ENCODE results near the gene L3MBTL1.
"Not testable (repeated sequence)": the region's sequence is repeated elsewhere in the genome, so short reads cannot be mapped to it uniquely, and the experiment has no call there.

Gene L3MBTL1

GRCh38 chr20:43560974-43561373 is 53.5 kb downstream of the L3MBTL1 start:
- no peak for DNase-seq (ENCODE audit: low read depth)

- no peak for DNase-seq (ENCODE audit: low read depth)
Measured at GRCh38 chr20:43563429-43563828, 55.9 kb downstream of the L3MBTL1 start.

DNA sequence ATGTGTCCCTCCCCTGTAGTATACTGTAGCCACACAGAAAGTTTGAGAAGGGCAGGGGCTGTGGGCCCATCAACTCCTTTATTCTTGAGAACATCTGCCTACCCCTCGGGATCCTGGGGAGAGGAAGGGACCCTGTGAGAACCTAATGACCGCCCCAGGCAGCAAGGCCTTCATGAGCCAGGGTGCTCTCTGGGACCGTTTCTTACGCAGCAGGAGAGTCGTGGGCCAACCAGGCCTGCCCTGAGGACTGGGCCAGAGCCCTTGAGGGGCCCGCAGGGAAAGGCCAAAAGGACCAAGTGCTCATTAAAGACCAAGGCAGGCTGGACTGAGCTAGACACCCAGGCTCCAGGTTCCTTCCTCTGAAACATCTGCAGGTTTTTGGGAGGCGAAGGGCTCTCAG is 56.5 kb downstream of the L3MBTL1 start:
- no peak for DNase-seq (ENCODE audit: low read depth)

DNA sequence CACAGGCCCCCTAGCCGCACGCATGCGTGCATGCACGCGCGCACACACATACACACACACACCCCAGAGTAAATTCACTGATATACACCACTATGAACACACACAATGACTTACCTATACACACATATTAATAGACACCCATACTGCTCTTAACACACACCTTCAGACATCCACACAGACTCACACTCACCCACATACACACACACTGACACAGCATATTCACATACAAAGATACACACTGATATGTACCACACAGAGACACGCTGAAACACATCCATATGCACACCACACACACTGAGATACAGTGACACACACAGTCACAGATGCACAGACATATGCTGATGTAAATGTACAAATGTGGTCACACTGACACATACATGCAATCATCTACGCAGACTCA is 57.0 kb downstream of the L3MBTL1 start:
- DNase-seq (ENCODE audit: low read depth), result no peak

DNA sequence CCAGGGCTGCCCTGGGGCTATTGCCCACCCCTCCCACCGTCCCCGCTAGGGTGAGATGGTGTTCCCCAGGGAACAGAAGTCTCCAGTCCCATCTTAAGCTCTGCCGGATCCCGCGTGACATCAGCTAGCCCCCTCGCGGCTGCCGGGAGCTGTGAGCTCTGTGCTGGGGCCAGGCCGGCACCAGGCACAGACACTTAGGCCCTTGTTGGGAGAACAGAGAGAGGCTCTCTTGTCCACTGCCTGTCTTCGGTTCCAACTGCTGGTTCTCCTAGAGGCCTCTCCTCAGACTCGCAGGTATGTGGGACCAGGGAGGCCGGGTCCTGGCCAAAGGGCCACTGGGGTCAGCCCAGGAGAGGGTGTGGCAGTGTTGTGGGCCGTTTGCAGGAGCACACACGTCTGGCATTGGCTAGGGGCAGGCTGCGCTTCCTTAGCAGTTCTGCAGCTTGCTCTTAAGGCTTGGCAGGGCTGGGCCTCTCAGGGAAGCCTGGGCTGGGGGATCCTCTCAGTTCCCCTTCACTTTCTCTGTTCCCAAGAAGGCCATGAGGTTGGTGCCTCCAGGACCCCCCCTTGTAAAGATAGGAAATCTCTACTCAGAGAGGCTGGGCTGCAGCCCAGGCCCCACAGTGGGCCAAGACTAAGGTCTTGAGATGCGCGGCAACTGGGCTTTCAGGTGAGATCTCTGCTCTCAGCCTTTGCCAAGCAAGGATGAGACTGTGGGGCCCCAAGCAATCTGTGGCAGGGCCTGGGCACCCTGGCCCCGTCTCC is 57.7 kb downstream of the L3MBTL1 start:
- no peak for DNase-seq (ENCODE audit: low read depth)

GRCh38 chr20:43565758-43566104 is 58.2 kb downstream of the L3MBTL1 start:
- DNase-seq (ENCODE audit: low read depth), result no peak

- DNase-seq (ENCODE audit: low read depth), result no peak
Measured at GRCh38 chr20:43567477-43567876, 60.0 kb downstream of the L3MBTL1 start.

DNA sequence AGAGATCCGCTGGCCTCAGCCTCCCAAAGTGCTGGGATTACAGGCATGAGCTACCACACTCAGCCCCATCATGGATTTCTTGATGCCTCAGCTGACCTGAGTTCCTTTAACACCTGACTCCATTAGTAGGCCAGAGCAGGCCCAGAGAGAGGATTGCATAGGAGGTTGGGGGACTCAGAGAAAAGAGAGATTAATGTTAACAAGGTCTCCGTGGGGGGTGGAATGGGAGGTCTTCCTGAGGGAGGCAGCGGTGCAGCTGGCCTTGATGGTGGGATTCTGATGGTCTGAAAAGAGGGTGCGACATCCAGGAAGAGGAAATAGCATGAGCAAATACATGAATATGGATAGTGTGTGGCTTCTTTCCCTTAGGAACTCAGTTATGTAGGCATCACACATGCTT is 61.2 kb downstream of the L3MBTL1 start:
- no peak for DNase-seq (ENCODE audit: low read depth)

GRCh38 chr20:43569282-43569681 is 61.8 kb downstream of the L3MBTL1 start:
- no peak for DNase-seq (ENCODE audit: low read depth)

GRCh38 chr20:43570496-43570895 is 63.0 kb downstream of the L3MBTL1 start:
- no peak for DNase-seq (ENCODE audit: low read depth)

GRCh38 chr20:43571310-43571709 is 63.8 kb downstream of the L3MBTL1 start:
- DNase-seq (ENCODE audit: low read depth), result no peak

GRCh38 chr20:43571771-43572170 is 64.3 kb downstream of the L3MBTL1 start:
- DNase-seq (ENCODE audit: low read depth), result no peak

DNA sequence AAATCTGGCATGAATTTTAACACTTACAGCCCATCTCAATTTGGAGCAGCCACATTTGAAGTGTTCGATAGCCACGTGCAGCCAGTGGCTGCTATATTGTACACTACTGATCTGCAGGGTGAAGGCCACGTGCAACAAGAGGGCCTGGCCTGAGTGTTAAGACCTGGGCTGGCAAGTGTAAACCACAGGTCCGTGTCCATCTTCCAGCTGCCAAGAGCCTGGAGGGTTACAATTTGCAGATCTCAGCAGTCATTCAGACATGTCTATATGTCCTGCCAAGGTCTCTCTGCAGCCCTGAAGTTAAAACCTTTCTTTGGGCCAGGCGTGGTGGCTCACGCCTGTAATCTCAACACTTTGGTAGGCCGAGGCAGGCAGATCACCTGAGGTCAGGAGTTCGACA is 65.4 kb downstream of the L3MBTL1 start:
- DNase-seq (ENCODE audit: low read depth), result no peak

DNA sequence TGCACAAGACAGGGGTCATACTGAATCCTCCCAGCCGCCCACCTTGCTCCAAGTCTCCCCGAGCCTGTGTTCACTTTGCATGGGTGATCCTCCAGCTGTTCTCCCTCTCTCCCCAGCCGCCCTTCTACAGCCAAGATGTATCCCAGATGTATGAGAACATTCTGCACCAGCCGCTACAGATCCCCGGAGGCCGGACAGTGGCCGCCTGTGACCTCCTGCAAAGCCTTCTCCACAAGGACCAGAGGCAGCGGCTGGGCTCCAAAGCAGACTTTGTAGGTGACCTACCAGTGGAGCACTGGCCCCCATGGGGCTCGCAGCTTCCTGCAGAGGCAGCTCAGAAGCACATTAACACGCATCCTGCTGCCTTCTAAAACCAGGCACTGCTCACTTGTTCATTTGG is 68.6 kb downstream of the L3MBTL1 start:
- no peak for DNase-seq (ENCODE audit: low read depth)

DNA sequence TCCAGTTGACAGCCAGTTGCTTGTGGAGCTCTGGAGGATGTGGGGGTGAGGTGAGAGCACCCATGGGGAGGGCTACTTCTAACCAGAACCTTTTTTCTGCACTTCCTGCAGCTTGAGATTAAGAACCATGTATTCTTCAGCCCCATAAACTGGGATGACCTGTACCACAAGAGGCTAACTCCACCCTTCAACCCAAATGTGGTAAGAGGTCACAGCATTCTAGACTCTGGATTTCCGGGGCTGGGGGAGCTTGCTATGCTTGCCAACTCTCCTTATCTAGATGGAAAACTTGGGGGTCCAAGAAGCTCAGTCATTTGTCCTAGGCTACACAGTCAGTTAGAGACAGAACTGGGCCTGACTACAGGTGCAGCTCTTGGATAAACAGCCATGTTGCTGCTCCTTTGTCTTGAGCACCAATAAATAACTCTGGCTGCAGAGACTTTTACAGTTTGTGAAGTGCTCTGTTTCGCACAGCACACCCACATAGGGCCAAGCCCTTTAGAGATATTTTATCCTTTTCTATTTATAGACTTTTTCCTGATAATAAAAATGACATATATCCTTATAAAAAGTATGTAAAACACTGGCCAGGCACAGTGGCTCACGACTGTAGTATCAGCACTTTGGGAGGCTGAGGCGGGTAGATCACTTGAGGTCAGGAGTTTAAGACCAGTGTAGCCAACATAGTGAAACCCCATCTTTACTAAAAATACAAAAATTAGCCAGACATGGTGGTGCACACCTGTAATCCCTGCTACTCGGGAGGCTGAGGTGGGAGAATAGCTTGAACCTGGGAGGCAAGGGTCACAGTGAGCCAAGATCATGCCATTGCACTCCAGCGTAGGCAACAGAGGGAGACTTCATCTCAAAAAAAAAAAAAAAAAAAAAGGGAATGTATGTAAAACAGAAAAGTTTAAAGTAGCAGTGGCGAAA is 72.6 kb downstream of the L3MBTL1 start:
- no peak for DNase-seq (ENCODE audit: low read depth)

DNA sequence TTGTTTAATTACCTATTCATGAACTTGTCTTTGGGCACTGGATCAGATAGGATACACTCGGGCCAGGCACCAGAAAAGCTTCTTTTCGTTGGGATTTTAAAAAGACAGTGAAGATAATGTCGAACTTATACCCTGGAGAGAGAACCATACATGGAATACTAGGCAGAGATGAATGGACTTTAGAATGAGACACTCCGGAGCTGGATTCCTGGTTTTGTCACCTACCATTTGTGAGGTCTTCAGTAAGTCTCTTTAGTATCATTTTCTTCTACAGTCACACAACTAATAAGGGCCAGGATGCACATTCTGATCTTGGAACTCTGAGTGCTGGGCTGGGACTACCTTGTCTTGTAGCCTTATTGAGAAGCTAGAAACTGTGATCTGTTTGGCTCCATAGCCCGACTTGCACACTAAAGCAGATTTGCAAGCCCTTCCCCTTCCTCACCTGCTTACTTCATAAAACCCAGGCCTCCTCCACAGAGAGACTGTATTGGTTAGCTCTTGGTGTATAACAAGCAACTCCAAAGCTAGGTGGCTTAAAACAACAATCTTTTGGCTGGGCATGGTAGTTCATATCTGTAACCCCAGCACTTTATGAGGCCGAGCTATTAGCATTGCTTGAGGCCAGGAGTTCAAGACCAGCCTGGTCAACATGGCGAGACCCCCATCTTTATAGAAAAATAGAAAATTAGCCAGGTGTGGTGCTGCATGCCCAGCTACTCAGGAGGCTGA is 75.8 kb downstream of the L3MBTL1 start:
- DNase-seq (ENCODE audit: low read depth), result no peak

DNA sequence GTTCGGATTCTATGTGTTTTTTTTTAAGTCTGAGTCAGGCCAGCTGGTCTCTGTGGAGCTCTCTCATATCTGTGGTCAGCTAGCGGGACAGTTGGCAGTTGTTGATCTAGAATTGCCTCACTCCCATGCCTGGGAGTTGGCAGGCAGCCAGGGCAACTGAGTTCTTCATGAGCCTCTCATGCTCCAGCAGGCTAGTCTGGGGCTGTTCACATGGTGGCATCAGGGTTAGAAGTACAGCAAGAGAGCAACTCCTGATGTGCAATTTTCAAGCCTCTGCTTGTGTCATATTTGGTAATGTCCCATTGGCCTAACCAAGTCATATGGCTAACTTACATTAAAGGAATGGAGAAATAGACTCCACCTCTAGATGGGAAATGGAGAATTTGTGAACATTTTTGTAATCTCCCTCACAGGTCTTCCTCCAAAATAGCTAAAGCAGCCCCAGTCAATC is 76.5 kb downstream of the L3MBTL1 start:
- DNase-seq (ENCODE audit: low read depth), result peak; percentile 96

DNA sequence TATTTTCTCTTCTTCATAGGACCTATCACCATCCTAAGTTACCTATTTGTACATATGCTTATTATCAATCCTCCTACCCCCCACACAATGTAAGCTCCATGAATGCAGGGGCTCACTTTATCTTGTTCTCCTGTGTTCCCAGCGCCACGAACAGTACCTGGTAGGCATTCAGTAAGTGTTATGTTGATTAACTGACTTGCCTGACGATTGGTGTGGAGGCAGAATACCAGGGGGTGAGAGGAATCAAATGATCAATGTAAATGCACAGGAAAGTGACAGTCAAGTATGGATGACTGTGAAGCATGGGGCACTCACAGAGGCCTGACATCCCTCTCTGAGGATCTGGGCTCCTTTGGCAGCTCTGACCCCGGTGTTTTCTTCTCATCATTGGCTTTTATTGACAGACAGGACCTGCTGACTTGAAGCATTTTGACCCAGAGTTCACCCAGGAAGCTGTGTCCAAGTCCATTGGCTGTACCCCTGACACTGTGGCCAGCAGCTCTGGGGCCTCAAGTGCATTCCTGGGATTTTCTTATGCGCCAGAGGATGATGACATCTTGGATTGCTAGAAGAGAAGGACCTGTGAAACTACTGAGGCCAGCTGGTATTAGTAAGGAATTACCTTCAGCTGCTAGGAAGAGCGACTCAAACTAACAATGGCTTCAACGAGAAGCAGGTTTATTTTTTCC is 77.1 kb downstream of the L3MBTL1 start:
- peak; percentile 22 for DNase-seq (ENCODE audit: low read depth)

DNA sequence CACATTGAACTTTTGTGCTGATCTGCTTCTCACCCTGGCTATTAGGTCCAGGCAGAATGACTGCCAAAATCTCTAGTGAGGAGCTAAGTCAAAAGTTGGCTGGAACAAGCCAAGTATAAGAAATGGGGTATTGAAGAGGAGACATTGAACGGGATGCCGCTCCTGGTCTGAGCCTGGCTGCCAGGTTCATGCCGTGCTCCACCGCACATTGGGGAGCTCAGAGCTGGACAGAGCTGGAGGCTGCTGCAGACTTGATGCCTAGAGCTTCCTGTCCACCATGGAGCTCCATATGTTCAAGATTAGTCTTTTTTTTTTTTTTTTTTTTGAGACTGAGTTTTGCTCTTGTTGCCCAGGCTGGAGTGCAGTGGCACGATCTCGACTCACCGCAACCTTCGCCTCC is 79.1 kb downstream of the L3MBTL1 start:
- DNase-seq (ENCODE audit: low read depth), result no peak

DNA sequence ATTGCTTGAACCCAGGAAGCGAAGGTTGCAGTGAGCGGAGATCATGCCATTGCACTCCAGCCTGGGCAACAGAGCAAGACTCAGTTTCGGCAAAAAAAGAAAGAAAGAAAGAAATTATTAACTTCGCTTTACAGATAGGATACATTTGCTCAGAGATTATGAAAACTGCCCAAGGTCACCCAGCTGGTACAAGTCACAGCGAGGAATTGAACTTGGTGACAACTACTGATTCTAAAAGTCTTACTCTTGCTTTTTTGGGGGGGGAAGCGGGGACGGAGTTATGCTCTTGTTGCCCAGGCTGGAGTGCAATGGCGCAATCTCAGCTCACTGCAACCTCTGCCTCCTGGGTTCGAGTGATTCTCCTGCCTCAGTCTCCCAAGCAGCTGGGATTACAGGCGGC is 81.0 kb downstream of the L3MBTL1 start:
- not testable (repeated sequence) for DNase-seq (ENCODE audit: low read depth)

DNA sequence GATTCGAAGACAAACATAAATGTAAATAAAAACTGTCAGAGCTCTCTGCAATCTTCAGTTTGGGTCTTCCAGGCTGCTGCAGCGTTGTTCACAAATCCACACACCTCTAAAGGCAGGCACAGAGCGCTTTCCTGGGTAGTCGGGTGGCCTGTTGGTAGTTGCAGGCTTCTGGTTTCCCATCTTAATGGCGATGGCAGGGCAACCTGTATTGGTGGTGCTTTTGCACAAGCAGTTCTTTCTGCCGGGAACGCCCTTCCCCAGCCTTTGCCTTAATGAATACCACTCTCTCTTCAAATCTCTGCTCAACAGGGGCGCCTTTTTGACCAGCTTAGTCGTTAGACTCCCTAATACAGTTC is 82.5 kb downstream of the L3MBTL1 start:
- DNase-seq (ENCODE audit: low read depth), result no peak

All from fibroblast of the conjunctiva (primary cell).